ENCODE data around the gene DUSP28. TPM values are rescaled to one million over a fixed set of nuclear protein-coding genes. Genes with fewer than 3 reads are reported as not detected.

Gene DUSP28
- total RNA-seq, 6 experiments from 2014 or later: 3.1 to 5.0 (median 4.3) TPM

GRCh38 chr2:240567872-240568677 lies 7.9 kb downstream of the DUSP28 start, which contains the start of gene RNPEPL1:
RNPEPL1 (plus strand) TSS chr2:240568484; CDS start chr2:240568587, 103 bp downstream.
- peak; percentile 28 for DNase-seq
- H3K4me3 Mint-ChIP-seq: peak within 1 kb of the TSS; percentile 89
- H3K9me3 Mint-ChIP-seq: no peaks in the 10 kb centered on the region
- H3K27ac Mint-ChIP-seq: peak within 1 kb of the TSS; percentile 67
- peak; percentile 20; the same call in 1 of the 2 replicates for TF ChIP-seq CTCF (IDR thresholded peaks at IDR 0.05)
- peaks cover 5% of the 10 kb centered on the region for H3K36me3 Mint-ChIP-seq (ENCODE audit: low read depth)
- peaks cover 44% of the 10 kb centered on the region for H3K4me1 Mint-ChIP-seq (ENCODE audit: low read depth)
- H3K27me3 Mint-ChIP-seq (ENCODE audit: insufficient read depth): peaks cover 2% of the 10 kb centered on the region; the same call in 1 of the 2 replicates

GRCh38 chr2:240568678-240569522 lies 8.7 kb downstream of the DUSP28 start:
- no peak for TF ChIP-seq CTCF (IDR thresholded peaks at IDR 0.05)
- DNase-seq: peak; percentile 33
- H3K36me3 Mint-ChIP-seq (ENCODE audit: low read depth): no peaks in the 10 kb centered on the region
- H3K4me1 Mint-ChIP-seq (ENCODE audit: low read depth): peaks cover 39% of the 10 kb centered on the region
- no peaks in the 10 kb centered on the region for H3K9me3 Mint-ChIP-seq
- no peak overlapping the region for H3K27ac Mint-ChIP-seq
- peaks cover 2% of the 10 kb centered on the region; the same call in 1 of the 2 replicates for H3K27me3 Mint-ChIP-seq (ENCODE audit: insufficient read depth)
- peak overlapping the region; percentile 79 for H3K4me3 Mint-ChIP-seq

GRCh38 chr2:240569523-240569997 lies 9.4 kb downstream of the DUSP28 start:
- Mint-ChIP-seq H3K27ac (no peak overlapping the region), H3K9me3 (no peaks in the 10 kb centered on the region), H3K36me3 (ENCODE audit: low read depth) (no peaks in the 10 kb centered on the region), H3K4me1 (ENCODE audit: low read depth) (peaks cover 34% of the 10 kb centered on the region), H3K27me3 (ENCODE audit: insufficient read depth) (peaks cover 2% of the 10 kb centered on the region; the same call in 1 of the 2 replicates), H3K4me3 (peak overlapping the region; percentile 79)
- no peak for DNase-seq
- TF ChIP-seq CTCF (IDR thresholded peaks at IDR 0.05): no peak

GRCh38 chr2:240569998-240570530 lies 9.9 kb downstream of the DUSP28 start:
- no peak for TF ChIP-seq CTCF (IDR thresholded peaks at IDR 0.05)
- peaks cover 2% of the 10 kb centered on the region; the same call in 1 of the 2 replicates for H3K27me3 Mint-ChIP-seq (ENCODE audit: insufficient read depth)
- no peak overlapping the region for H3K27ac Mint-ChIP-seq
- H3K4me1 Mint-ChIP-seq (ENCODE audit: low read depth): peaks cover 29% of the 10 kb centered on the region
- no peak for DNase-seq
- H3K9me3 Mint-ChIP-seq: no peaks in the 10 kb centered on the region
- no peak overlapping the region for H3K4me3 Mint-ChIP-seq
- H3K36me3 Mint-ChIP-seq (ENCODE audit: low read depth): no peaks in the 10 kb centered on the region

Measured in HFFc6 (cell line).